NCI-H446 (cell line): ENCODE data around the gene GFER.
A peak's percentile ranks its signal among the peaks of the same experiment; 100 is the strongest.
"Not testable (repeated sequence)": the region's sequence is repeated elsewhere in the genome, so short reads cannot be mapped to it uniquely, and the experiment has no call there.

Experiments used
- DNase-seq, 2 experiments: peaks; one replicate each; lab custom pipeline; 2025; lab: John Stamatoyannopoulos, UW

The GFER gene

GRCh38 chr16:2026461-2027023 is 42.5 kb downstream of the GFER start, which contains the start of gene NHERF2:
Gene NHERF2 (plus strand): TSS chr16:2026902. CDS start chr16:2027006, 104 bp downstream.
- DNase-seq, result peak in 1 of 2 experiments; percentile 18

- DNase-seq, result no peak
Measured at GRCh38 chr16:2027024-2028010, 43.3 kb downstream of the GFER start.

GRCh38 chr16:2028146-2028545 is 44.2 kb downstream of the GFER start:
- DNase-seq, result no peak

DNA sequence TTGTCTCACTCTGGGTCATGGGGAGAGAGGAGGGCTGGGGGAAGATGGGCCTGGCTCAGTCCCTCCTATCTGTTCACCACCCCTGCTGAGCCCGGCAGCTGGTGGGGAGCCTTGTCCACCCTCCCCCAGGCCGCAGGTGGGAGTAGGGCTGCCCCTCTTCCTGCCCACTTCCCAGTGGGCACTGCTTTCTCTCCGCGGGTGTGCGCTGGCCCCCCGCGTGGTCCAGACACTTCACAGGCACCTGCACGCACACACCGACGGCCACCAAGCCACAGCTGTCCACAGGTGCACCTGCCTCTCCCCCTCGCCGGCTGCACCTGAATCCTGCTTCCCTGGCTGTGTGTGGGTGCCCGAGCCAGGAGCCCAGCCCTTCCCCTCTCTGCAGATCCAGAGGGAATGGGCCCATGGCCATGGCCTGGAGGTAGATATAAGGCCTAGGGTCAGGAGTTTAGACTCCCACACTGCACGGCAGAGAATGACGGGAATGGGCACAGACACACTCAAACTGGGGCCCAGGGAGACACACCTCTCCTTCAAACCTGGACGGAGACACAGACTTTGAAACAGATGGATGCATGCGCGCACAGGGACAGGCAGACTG is 44.7 kb downstream of the GFER start:
- no peak for DNase-seq

DNA sequence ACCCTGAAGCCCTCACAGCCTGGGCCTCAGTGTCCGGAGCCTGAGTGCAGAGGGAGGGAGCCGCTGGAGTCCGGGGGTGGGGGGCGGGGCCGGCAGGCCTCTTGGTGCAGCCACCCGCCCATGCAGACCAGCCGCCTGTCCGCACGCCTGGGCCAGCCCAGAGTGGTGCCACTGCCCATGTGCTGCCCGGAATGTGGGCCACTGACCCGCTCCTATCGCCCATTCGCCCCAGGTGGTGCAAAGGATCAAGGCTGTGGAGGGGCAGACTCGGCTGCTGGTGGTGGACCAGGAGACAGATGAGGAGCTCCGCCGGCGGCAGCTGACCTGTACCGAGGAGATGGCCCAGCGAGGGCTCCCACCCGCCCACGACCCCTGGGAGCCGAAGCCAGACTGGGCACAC is 45.4 kb downstream of the GFER start:
- DNase-seq, result no peak

DNA sequence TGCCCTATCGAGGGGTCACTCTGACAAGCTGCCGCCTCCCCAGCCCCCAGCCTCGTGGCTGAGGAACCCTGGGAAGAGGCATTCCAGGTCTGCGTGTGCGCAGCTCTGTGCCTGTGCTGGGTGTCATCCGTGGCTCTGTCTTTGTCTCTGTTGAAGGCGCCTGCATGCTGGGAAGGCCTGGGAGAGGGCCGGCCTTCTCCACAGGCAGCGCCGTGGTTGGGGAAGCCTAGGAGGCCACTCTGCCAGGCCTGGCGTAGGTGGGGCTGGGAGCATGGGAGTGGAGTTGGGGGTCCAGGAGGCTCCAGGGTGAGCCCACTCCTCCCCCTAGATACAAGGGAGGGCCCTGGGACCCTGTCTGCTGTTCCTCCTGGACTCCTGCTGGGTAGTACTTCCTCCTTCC is 46.0 kb downstream of the GFER start:
- no peak for DNase-seq

- no peak for DNase-seq
Measured at GRCh38 chr16:2031081-2031577, 47.1 kb downstream of the GFER start.

DNA sequence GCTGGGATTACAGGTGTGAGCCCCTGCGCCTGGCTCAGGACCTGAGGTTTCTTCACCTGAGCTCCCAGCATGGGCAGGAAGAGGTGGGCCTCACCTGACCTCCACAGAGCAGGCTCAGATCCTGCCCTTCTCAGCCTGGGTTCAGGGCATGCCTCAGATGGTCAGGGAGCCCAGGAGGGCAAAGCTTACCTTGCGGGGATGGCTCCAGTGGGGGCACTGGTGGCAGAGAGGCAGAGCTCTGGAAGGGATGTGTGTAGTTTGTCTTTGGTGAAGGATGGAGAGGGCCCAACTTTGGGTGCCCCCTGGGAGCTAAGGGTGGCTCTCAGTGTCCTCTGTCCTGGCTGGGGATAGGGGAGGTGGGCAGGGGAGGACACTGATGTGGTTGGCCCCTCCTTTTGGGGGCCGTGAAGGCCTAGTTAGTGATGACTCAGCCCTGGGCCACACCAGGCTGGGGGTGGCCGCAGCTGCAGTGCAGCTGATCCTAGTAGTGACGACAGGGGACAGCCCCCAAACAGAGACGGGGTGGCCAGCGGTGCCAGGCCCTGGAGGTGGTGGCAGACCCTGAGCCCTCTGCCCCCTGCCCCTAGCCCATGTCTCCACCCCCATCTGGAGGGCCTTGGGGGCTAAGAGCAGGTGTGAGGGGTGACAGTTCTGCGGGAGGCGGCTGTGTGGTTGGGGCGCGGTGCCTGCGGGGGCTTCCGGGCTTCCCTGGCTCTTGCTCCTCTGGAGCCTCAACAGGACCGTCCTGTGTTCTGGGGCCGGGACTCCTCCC is 48.5 kb downstream of the GFER start:
- DNase-seq, result no peak

GRCh38 chr16:2033057-2033908 is 49.3 kb downstream of the GFER start:
- no peak for DNase-seq

- DNase-seq, result not testable (repeated sequence)
Measured at GRCh38 chr16:2033909-2034695, 50.1 kb downstream of the GFER start.

- no peak for DNase-seq
Measured at GRCh38 chr16:2034696-2035430, 50.9 kb downstream of the GFER start.

DNA sequence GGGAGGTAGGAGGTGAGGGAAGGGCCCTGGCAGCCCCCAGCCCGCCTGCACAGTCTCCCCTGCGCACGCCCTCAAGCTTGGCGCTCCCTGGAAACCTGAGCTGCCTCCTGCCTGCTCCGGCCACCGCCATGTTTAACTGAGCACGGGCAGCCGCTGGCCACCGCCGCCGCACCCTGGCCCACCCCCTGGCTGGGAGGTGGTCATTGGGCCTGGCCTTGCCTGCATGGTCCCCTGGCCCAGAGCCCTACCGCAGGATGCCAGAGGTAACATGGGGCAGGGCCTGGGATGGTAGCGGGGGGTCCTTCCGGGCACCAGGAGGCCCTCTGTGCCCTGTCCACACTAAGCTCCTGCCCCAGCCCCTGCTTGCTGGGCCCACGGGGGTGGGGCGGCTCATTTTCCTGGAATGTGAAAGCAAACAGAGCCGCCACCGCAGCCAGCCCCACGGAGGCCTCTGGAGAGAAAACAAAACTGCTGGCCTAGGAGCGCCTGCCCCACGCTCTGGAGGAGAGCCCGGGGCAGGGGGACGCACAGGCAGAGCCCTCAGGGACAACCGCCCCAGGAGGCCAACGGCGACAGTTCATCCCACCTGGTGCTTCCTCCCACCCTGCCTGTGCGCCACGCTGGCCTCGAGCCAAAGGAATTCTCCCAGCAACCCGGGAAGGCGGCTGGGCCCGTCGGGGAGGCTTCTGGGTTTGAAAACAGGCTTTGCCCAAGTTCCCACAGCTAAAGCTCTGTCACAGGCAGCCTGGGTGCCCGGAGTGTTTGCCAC is 51.6 kb downstream of the GFER start:
- DNase-seq, result no peak

GRCh38 chr16:2036200-2036966 is 52.4 kb downstream of the GFER start:
- no peak for DNase-seq

GRCh38 chr16:2037115-2037514 is 53.1 kb downstream of the GFER start:
- DNase-seq, result no peak
